Measurements from ENCODE around the gene PYROXD2.

GRCh38 chr10:98353170-98353569, 61.8 kb downstream of the PYROXD2 start:
- TF ChIP-seq CREB5 (CRISPR knock-in tag; IDR thresholded peaks at IDR 0.05; ENCODE audit: low read depth) (no peak), ZNF565 (CRISPR knock-in tag; conservative IDR thresholded peaks at IDR 0.05; ENCODE audit: low read depth) (no peak), ESRRG (CRISPR knock-in tag; IDR thresholded peaks at IDR 0.05) (no peak), CSRNP3 (CRISPR knock-in tag; IDR thresholded peaks at IDR 0.05) (no peak), ZFP30 (CRISPR knock-in tag; IDR thresholded peaks at IDR 0.05) (no peak), SNAI2 (CRISPR knock-in tag; IDR thresholded peaks at IDR 0.05) (no peak), PPARA (CRISPR knock-in tag; IDR thresholded peaks at IDR 0.05; ENCODE audit: borderline replicate concordance) (no peak), PATZ1 (CRISPR knock-in tag; IDR thresholded peaks at IDR 0.05; ENCODE audit: borderline replicate concordance) (no peak), ZNF70 (CRISPR knock-in tag; IDR thresholded peaks at IDR 0.05) (no peak)

Data from SK-N-SH treated with all-trans-retinoic acid at 6 μM for 48 hours (cell line).